ENCODE results near the gene FGD5.
"Not testable (repeated sequence)": the region's sequence is repeated elsewhere in the genome, so short reads cannot be mapped to it uniquely, and the experiment has no call there.

The FGD5 gene

DNA sequence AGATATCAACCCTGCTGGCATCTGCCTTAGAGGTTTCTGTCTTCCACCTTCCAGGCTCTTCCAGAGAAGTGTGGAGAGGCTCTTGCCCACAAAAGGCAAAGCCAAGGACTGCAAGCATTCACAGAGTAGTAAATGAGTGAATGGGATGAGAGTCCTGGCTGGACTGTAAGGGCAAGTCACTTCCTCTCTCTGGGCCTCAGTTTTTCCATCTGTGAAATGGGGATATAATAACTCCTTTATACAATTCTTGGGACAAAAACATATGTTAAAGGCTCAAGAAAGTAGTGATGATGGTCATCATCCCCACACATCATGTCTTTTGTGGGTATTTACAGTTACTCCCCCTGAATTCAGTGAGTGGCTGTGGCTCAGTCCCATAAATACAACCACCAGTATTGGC lies 10.7 kb upstream of the FGD5 start:
- TF ChIP-seq, protein P1, sequence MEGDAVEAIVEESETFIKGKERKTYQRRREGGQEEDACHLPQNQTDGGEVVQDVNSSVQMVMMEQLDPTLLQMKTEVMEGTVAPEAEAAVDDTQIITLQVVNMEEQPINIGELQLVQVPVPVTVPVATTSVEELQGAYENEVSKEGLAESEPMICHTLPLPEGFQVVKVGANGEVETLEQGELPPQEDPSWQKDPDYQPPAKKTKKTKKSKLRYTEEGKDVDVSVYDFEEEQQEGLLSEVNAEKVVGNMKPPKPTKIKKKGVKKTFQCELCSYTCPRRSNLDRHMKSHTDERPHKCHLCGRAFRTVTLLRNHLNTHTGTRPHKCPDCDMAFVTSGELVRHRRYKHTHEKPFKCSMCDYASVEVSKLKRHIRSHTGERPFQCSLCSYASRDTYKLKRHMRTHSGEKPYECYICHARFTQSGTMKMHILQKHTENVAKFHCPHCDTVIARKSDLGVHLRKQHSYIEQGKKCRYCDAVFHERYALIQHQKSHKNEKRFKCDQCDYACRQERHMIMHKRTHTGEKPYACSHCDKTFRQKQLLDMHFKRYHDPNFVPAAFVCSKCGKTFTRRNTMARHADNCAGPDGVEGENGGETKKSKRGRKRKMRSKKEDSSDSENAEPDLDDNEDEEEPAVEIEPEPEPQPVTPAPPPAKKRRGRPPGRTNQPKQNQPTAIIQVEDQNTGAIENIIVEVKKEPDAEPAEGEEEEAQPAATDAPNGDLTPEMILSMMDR (IDR thresholded peaks at IDR 0.05; ENCODE audit: extremely low read depth, insufficient read depth, missing control alignments): no peak
- in situ Hi-C loops (cut with MboI; ENCODE audit: low pct_unique_long_range_greater_than_20kb, low sequenced_read_pairs, unreplicated experiment): no loop called here
- DNase-seq (ENCODE audit: low spot score): no peak

DNA sequence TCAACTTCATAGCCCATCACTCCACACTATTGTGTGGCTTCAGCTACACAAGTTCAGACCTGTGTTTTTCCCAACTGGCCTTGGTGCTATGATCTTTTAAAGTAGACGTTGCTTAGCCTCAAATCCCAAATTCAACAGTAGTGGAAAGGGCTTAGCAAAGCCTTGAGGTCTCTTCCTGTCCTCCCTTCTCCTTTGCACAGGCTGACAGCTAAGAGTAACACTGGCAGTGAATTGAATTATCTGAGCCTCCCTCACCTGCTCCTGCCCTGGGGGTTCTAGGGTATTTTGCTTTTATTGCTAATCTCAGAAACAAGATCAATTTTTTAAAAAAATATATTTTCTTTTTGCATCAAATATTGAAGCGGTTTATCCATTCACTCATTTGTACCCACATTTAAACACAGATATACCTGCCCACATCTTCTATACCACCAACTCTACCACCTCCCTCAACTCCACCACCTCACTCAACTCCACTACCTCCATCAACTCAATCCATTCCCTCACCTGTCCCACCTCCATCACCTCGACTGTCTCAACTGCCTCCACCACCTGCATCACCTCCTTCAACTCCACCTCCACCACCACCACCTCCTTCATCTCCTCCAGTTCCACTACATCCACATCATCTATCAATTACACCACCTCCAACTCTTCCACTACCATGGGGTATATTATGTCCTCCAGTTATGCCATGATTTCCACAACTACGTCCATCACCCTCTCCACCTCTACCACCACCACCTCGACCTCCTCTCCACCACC lies 10.1 kb upstream of the FGD5 start:
- TF ChIP-seq, protein P1 (IDR thresholded peaks at IDR 0.05; ENCODE audit: extremely low read depth, insufficient read depth, missing control alignments): no peak
- in situ Hi-C loops (cut with MboI; ENCODE audit: low pct_unique_long_range_greater_than_20kb, low sequenced_read_pairs, unreplicated experiment): no loop called here
- no peak for DNase-seq (ENCODE audit: low spot score)

DNA sequence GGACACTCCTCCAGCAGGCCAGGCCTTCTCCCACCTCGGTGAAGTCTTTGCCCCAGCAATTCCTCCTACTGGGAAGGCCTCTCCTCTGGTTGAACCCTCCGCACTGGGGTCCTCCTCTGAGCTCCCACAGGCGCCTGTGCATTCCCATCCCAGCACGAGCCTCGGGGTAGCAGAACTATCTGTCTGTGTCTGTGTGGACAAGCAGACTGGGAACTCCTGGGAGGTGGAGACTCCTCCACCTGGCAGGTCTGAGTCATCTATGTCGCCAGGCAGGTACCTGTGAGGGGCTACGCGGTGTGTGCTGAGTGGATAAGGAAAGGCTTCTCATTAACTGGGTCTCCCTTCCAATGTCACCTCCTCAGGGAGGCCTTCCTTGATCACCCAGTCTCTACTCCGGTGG lies 9.2 kb upstream of the FGD5 start:
- DNase-seq (ENCODE audit: low spot score); in situ Hi-C loops (cut with MboI; ENCODE audit: low pct_unique_long_range_greater_than_20kb, low sequenced_read_pairs, unreplicated experiment): not testable (repeated sequence)

DNA sequence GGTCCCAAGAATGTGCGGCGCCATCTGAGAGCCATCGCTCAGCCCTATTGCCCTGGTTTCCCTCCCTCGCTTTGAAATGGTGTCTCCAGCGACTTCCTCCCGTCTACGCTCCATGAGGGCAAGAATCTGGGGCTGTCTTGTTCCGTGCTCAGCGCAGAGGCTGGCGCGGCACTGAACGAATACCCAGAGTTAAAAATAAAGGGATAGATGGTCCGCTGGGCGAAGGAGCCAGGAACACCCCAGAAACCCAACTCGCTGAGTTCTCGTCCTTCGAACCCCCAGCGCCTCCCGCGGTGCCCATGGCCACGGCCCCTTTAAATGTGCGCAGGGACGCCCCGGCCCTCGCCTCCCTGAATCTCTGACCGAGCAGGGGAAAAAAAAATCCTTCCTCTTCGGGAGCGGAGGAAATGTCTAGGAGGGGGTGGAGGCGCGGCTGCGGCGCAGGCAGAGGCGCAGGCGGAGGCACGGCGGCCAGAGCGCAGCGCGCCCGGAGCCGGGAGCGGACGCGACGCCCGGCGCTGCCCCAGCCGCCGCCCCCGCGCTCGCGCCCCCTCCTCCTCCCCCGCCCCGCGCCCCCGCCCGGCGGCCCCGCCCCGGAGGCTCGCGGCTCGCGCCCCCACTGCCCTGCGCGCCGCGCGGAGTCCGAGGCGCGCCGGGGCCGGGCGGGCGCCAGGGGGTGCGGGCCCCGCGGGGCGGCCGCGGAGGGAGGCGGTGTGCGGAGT lies 8.5 kb upstream of the FGD5 start:
- DNase-seq (ENCODE audit: low spot score): no peak
- in situ Hi-C loops (cut with MboI; ENCODE audit: low pct_unique_long_range_greater_than_20kb, low sequenced_read_pairs, unreplicated experiment): no loop called here

DNA sequence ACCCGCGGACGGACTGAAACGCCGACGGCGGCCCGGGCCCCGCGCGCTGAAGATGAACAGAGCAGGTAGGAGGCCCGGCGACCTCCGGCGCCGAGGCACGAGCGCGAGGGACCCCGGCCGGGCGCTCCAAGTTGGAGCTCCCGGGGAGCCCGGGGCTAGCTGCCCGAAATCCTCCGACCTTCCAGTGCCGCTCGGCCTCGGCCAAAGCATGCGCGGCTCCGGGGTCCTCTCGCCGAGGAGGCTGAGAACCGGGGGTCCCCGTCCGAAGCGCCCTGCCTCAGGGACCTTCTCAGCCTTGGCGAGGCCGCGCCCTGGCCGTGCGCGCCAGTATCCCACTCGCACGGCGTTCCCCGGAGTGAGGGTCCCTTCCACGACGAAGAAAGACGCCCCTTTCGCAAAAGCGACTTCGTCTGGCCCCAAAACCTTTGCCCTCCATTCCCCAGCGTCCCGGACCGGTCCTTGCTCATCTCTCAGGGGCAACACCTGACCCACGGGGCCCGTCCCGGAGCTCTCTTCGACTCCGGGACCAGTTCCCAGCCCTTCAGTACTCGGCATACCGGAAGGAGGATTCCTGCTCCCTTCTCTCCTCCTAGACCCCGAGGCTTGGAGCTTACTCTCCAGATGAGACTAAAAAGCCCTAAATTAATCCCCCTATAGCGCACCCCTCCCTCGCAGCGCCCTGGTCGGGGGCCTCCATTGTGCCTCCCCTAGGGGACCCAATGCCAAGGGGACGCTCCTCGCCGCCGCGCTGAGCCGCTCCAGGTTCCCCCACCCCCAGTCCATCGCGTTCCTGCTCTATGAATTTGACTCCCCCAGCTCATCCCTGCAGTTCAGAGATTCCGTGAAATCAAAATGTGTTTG lies 7.7 kb upstream of the FGD5 start:
- in situ Hi-C loops (cut with MboI; ENCODE audit: low pct_unique_long_range_greater_than_20kb, low sequenced_read_pairs, unreplicated experiment): no loop called here
- no peak for DNase-seq (ENCODE audit: low spot score)
- TF ChIP-seq, protein P1 (IDR thresholded peaks at IDR 0.05; ENCODE audit: extremely low read depth, insufficient read depth, missing control alignments): no peak

More for the DNA sequence above, 8.5 kb upstream of the FGD5 start:
- TF ChIP-seq, protein P1 (IDR thresholded peaks at IDR 0.05; ENCODE audit: extremely low read depth, insufficient read depth, missing control alignments): no peak

DNA sequence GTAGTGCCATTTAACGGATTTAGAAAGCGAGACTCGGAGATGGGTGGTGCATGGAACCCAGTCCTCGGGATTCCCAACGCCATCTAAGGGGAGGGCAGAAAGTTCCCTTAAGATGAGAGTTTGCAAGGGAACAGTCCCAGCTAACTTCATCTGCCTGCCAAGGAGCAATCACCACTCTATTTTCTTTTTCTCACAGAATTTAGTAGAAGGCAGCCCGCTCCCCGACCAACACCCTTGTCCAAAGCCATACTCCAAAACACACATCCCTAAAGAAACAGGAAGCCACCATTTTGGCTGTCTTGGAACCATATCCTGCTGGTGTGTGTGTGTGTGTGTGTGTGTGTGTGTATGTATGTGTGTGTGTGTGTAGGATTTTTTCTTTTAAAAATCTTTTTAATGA lies 7.1 kb upstream of the FGD5 start:
- in situ Hi-C loops (cut with MboI; ENCODE audit: low pct_unique_long_range_greater_than_20kb, low sequenced_read_pairs, unreplicated experiment): no loop called here
- DNase-seq (ENCODE audit: low spot score): no peak
- TF ChIP-seq, protein P1 (IDR thresholded peaks at IDR 0.05; ENCODE audit: extremely low read depth, insufficient read depth, missing control alignments): no peak

Data from GM13977 (cell line).